Mesothelial cell of epicardium (in vitro differentiated cells): ENCODE measurements around the gene MAST4. TPM values are rescaled to one million over a fixed set of nuclear protein-coding genes. Genes with fewer than 3 reads are reported as not detected.

ENCODE experiments used
- DNase-seq, 2 experiments: peaks; one replicate each; pipeline ENCODE4 v3.0.0; 2021; ENCODE audit warnings: low spot score in 2 of 2; ENCODE audit not compliant: unreplicated experiment in 2 of 2
- H3K27ac Mint-ChIP-seq: 2 replicates; pipeline ENCODE4 v1.8.0; 2021; ENCODE audit warnings: mixed read lengths
- H3K27me3 Mint-ChIP-seq: 2 replicates; pipeline ENCODE4 v1.8.0; 2021; ENCODE audit warnings: low read depth, mixed read lengths
- H3K36me3 Mint-ChIP-seq: 2 replicates; pipeline ENCODE4 v1.8.0; 2021; ENCODE audit warnings: mixed read lengths
- H3K4me1 Mint-ChIP-seq: 2 replicates; pipeline ENCODE4 v1.8.0; 2021; ENCODE audit warnings: mixed read lengths
- H3K4me3 Mint-ChIP-seq: 2 replicates; pipeline ENCODE4 v1.8.0; 2021; ENCODE audit warnings: mild to moderate bottlenecking, moderate library complexity, mixed read lengths
- H3K9me3 Mint-ChIP-seq: 2 replicates; pipeline ENCODE4 v1.8.0; 2021; ENCODE audit warnings: mixed read lengths
- CTCF ChIP-seq: fragments of 200-600 bp; sonication (generic); IDR thresholded peaks from one replicate; pipeline ENCODE4 v1.5.0; 2021; ENCODE audit warnings: antibody characterized with exemption; ENCODE audit not compliant: unreplicated experiment
- total RNA-seq: library from RNA; stranded (reverse); gene quantifications from 3 replicates; pipeline ENCODE4 v1.2.1, GENCODE V29; 2021

Gene MAST4
- total RNA-seq, 1 donor from 2014 or later = 29.8 TPM

GRCh38 chr5:67005737-67006499, 409.7 kb downstream of the MAST4 start:
- peak overlapping the region; percentile 79 for H3K4me3 Mint-ChIP-seq
- no peaks in the 10 kb centered on the region for H3K36me3 Mint-ChIP-seq
- no peak for TF ChIP-seq CTCF
- H3K4me1 Mint-ChIP-seq = peaks cover 45% of the 10 kb centered on the region
- H3K9me3 Mint-ChIP-seq = no peaks in the 10 kb centered on the region
- peak overlapping the region; percentile 93 for H3K27ac Mint-ChIP-seq
- no peaks in the 10 kb centered on the region for H3K27me3 Mint-ChIP-seq
- DNase-seq = no peak

GRCh38 chr5:67006500-67006848, 410.3 kb downstream of the MAST4 start:
- no peaks in the 10 kb centered on the region for H3K9me3 Mint-ChIP-seq
- no peaks in the 10 kb centered on the region for H3K36me3 Mint-ChIP-seq
- H3K4me3 Mint-ChIP-seq = peak overlapping the region; percentile 79
- no peak for DNase-seq
- H3K4me1 Mint-ChIP-seq = peaks cover 50% of the 10 kb centered on the region
- H3K27ac Mint-ChIP-seq = no peak overlapping the region
- TF ChIP-seq CTCF = no peak
- H3K27me3 Mint-ChIP-seq = no peaks in the 10 kb centered on the region

GRCh38 chr5:67009028-67009427, 412.8 kb downstream of the MAST4 start:
- TF ChIP-seq CTCF = no peak
- no peaks in the 10 kb centered on the region for H3K36me3 Mint-ChIP-seq
- DNase-seq = no peak
- H3K27ac Mint-ChIP-seq = no peak overlapping the region
- no peak overlapping the region for H3K4me3 Mint-ChIP-seq
- no peaks in the 10 kb centered on the region for H3K9me3 Mint-ChIP-seq
- no peaks in the 10 kb centered on the region for H3K27me3 Mint-ChIP-seq
- H3K4me1 Mint-ChIP-seq = peaks cover 45% of the 10 kb centered on the region

GRCh38 chr5:67010684-67011409, 414.7 kb downstream of the MAST4 start:
- TF ChIP-seq CTCF = no peak
- Mint-ChIP-seq H3K9me3 (no peaks in the 10 kb centered on the region), H3K27ac (peak overlapping the region; percentile 44), H3K4me3 (no peak overlapping the region), H3K36me3 (no peaks in the 10 kb centered on the region), H3K4me1 (peaks cover 45% of the 10 kb centered on the region), H3K27me3 (no peaks in the 10 kb centered on the region)
- DNase-seq = no peak

- no peaks in the 10 kb centered on the region for H3K27me3 Mint-ChIP-seq
- H3K27ac Mint-ChIP-seq = peak overlapping the region; percentile 44
- no peak overlapping the region for H3K4me3 Mint-ChIP-seq
- DNase-seq = no peak
- H3K4me1 Mint-ChIP-seq = peaks cover 43% of the 10 kb centered on the region
- H3K9me3 Mint-ChIP-seq = no peaks in the 10 kb centered on the region
- H3K36me3 Mint-ChIP-seq = no peaks in the 10 kb centered on the region
- no peak for TF ChIP-seq CTCF
Observed at GRCh38 chr5:67011422-67011821, 415.2 kb downstream of the MAST4 start.
